Gastrocnemius medialis (tissue), 4 donors: ENCODE measurements around the gene TNFRSF1B. TPM values are rescaled to one million over a fixed set of nuclear protein-coding genes. Genes with fewer than 3 reads are reported as not detected.

Experiments used
- ATAC-seq, 2 donors: fragments of 150-250 bp; one replicate each; pipeline ENCODE4 v1.9.1; 2016
- DNase-seq, 2 donors: peaks; one replicate each; pipeline ENCODE4 v3.0.0-alpha.2; 2019
- H3K27ac ChIP-seq, 4 donors: fragments of 200-600 bp; sonication (generic); 1 replicate in 1 of 4; 2 replicates in 3 of 4; pipeline ENCODE4 v1.5.1; 2016 to 2018; ENCODE audit warnings: mild to moderate bottlenecking in 2 of 4, moderate library complexity in 1 of 4
- H3K27me3 ChIP-seq, 3 donors: fragments of 200-600 bp; sonication (generic) in 2 of 3; 1 replicate in 1 of 3; 2 replicates in 2 of 3; pipeline versions ENCODE4 v1.5.1 to v1.6.0; 2016 to 2019; ENCODE audit warnings: mild to moderate bottlenecking in 1 of 3, moderate library complexity in 1 of 3
- H3K36me3 ChIP-seq, 2 donors: fragments of 200-600 bp; sonication (generic) in 1 of 2; one replicate each; pipeline ENCODE4 v1.5.1; 2017 to 2018
- H3K4me1 ChIP-seq, 2 donors: fragments of 200-600 bp; sonication (generic) in 1 of 2; one replicate each; pipeline ENCODE4 v1.5.1; 2016 to 2017; ENCODE audit warnings: mild to moderate bottlenecking in 2 of 2
- H3K4me3 ChIP-seq, 4 donors: fragments of 200-600 bp; sonication (generic) in 3 of 4; 1 replicate in 1 of 4; 2 replicates in 3 of 4; pipeline ENCODE4 v1.5.1; 2016 to 2019; ENCODE audit warnings: mild to moderate bottlenecking in 2 of 4
- H3K9me3 ChIP-seq, 3 donors: fragments of 200-600 bp; sonication (generic) in 2 of 3; 1 replicate in 1 of 3; 2 replicates in 2 of 3; pipeline ENCODE4 v1.5.1; 2016 to 2019
- CTCF ChIP-seq, 5 experiments: fragments of 450-650 bp in 3 of 5; fragments of 200-600 bp in 2 of 5; sonication (generic) in 2 of 5; IDR thresholded peaks in 4 of 5; conservative IDR thresholded peaks in 1 of 5; 1 replicate in 4 of 5; 2 replicates in 1 of 5; pipeline ENCODE4 v1.5.1; 2016 to 2019; ENCODE audit warnings: antibody characterized with exemption in 5 of 5, mild to moderate bottlenecking in 3 of 5, moderate library complexity in 3 of 5
- POLR2A ChIP-seq, 2 donors: fragments of 450-650 bp; IDR thresholded peaks; one replicate each; pipeline ENCODE4 v1.6.1; 2017; ENCODE audit warnings: antibody characterized with exemption in 2 of 2, mild to moderate bottlenecking in 2 of 2, moderate library complexity in 2 of 2
- in situ Hi-C, 4 donors: fragments of 200-750 bp; cut with MboI; loops; one replicate each; pipeline versions ENCODE4 v1.15.0 to v1.8.0; 2017; ENCODE audit warnings: low sequenced_read_pairs in 4 of 4
- intact Hi-C: fragments of 100-400 bp; cut with DNase I; formaldehyde crosslinking; loops from one replicate; pipeline ENCODE4 v1.15.1; 2023; ENCODE audit warnings: low total_unique reads
- total RNA-seq, 4 donors: library from RNA; depleted of rRNA; stranded (reverse); fragments of >200 nt; gene quantifications; one replicate each; pipeline versions ENCODE4 v1.1.0 to v1.2.3, GENCODE V29; 2016

The TNFRSF1B gene
- total RNA-seq, 4 donors from 2014 or later: 14.0 to 29.5 (median 18.8) TPM

- no peak for TF ChIP-seq CTCF (IDR thresholded peaks at IDR 0.05 in 4 of 5, conservative IDR thresholded peaks at IDR 0.05 in 1 of 5)
- no peak for TF ChIP-seq POLR2A (IDR thresholded peaks at IDR 0.05)
- Histone ChIP-seq H3K4me1 (peaks cover 24 to 28% of the 10 kb centered on the region in 2 donors), H3K4me3 (no peak overlapping the region), H3K27me3 (peaks cover 0 to 4% (median 0%) of the 10 kb centered on the region in 3 donors), H3K9me3 (no peaks in the 10 kb centered on the region), H3K27ac (peak overlapping the region in 1 of 4 donors; percentile 85), H3K36me3 (no peaks in the 10 kb centered on the region)
- in situ Hi-C loops (no loop called here), intact Hi-C loops (loop anchor here (5.0 kb wide), 1 partner anchor 38 kb away; no protein-coding TSS in a partner anchor)
- no peak for DNase-seq
- no peak for ATAC-seq
These were observed 1.4 kb upstream of the TNFRSF1B start for GRCh38 chr1:12165342-12165741.

- peak overlapping the region; percentile 72 to 85 (median 84) for H3K27ac ChIP-seq
- in situ Hi-C loops (no loop called here), intact Hi-C loops (loop anchor here (2.0 to 5.0 kb wide), 2 partner anchors 13 to 40 kb away; no protein-coding TSS in a partner anchor)
- H3K4me3 ChIP-seq: peak overlapping the region; percentile 65 to 93 (median 73)
- H3K36me3 ChIP-seq: no peaks in the 10 kb centered on the region
- DNase-seq: no peak
- peak; percentile 15 to 19 for ATAC-seq
- H3K27me3 ChIP-seq: peaks cover 0 to 4% (median 0%) of the 10 kb centered on the region in 3 donors
- H3K9me3 ChIP-seq: no peaks in the 10 kb centered on the region
- TF ChIP-seq CTCF (IDR thresholded peaks at IDR 0.05 in 4 of 5, conservative IDR thresholded peaks at IDR 0.05 in 1 of 5): no peak
- TF ChIP-seq POLR2A (IDR thresholded peaks at IDR 0.05): no peak
- peaks cover 14 to 25% of the 10 kb centered on the region in 2 donors for H3K4me1 ChIP-seq
These were observed 970 bp downstream of the TNFRSF1B start for GRCh38 chr1:12167493-12168429.

DNA sequence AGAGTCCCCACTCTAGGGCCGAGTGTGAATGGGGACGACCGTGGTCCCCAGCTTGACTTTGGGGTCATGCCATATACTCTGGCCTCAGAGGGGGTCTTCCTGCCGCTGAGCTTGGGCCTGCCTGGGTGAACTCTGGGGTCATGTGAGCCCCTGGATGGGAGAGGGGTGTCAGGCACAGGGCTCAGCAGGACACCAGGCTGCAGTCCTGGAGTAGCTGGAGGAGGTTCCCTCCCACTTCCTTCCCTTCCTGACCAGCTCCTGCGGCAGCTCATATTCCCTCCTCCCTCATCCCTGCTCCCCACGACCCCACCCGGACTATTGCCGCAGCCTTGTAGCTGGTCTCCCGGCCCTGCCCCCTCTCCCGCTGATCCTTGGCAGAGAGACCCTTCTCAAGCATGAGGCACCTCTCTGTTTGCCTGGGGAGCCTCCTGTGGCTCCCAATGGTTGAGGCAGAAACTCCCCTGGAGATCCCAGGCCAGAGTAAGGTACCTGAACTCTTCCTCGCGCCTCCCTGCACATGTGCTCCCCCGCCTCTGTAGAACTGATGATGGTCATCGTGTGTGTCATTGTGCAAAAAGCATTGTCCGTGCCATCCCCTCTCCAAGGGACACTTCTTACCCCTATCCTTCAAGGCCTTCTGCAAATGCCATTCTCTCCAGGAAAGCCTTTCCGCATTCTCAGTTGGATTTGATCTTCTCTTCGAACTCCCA is 1.8 kb downstream of the TNFRSF1B start:
- in situ Hi-C loops (no loop called here), intact Hi-C loops (loop anchor here (5.0 kb wide), 1 partner anchor 41 kb away; no protein-coding TSS in a partner anchor)
- Histone ChIP-seq H3K4me3 (peak overlapping the region; percentile 65 to 93 (median 73)), H3K36me3 (no peaks in the 10 kb centered on the region), H3K9me3 (no peaks in the 10 kb centered on the region), H3K27ac (peak overlapping the region; percentile 72 to 85 (median 84)), H3K27me3 (peaks cover 0 to 4% (median 0%) of the 10 kb centered on the region in 3 donors), H3K4me1 (peaks cover 22 to 32% of the 10 kb centered on the region in 2 donors)
- no peak for DNase-seq
- peak; percentile 16 to 32 for ATAC-seq
- TF ChIP-seq CTCF (IDR thresholded peaks at IDR 0.05 in 4 of 5, conservative IDR thresholded peaks at IDR 0.05 in 1 of 5) (no peak), POLR2A (IDR thresholded peaks at IDR 0.05) (no peak)

- intact Hi-C loops: loop anchor here (5.0 kb wide), 1 partner anchor 42 kb away; no protein-coding TSS in a partner anchor
- TF ChIP-seq POLR2A (IDR thresholded peaks at IDR 0.05): no peak
- no peak for TF ChIP-seq CTCF (IDR thresholded peaks at IDR 0.05 in 4 of 5, conservative IDR thresholded peaks at IDR 0.05 in 1 of 5)
These were observed 2.8 kb downstream of the TNFRSF1B start for GRCh38 chr1:12169442-12170135.

More at GRCh38 chr1:12169442-12170135, 2.8 kb downstream of the TNFRSF1B start:
- Histone ChIP-seq H3K36me3 (no peaks in the 10 kb centered on the region), H3K4me1 (peaks cover 23 to 41% of the 10 kb centered on the region in 2 donors), H3K4me3 (peak overlapping the region in 3 of 4 donors; percentile 65 to 93 (median 68)), H3K9me3 (no peaks in the 10 kb centered on the region), H3K27ac (peak overlapping the region; percentile 72 to 85 (median 84)), H3K27me3 (peaks cover 0 to 4% (median 0%) of the 10 kb centered on the region in 3 donors)
- DNase-seq: no peak
- ATAC-seq: no peak
- in situ Hi-C loops: no loop called here
